ENCODE measurements around the gene SPSB4. TPM values are rescaled to one million over a fixed set of nuclear protein-coding genes. Genes with fewer than 3 reads are reported as not detected.

SPSB4 gene
- total and polyA plus RNA-seq, 9 of the 15 experiments (the other 6 are each of a cell fraction or from before 2014, with no cell fraction given) = not detected

DNA sequence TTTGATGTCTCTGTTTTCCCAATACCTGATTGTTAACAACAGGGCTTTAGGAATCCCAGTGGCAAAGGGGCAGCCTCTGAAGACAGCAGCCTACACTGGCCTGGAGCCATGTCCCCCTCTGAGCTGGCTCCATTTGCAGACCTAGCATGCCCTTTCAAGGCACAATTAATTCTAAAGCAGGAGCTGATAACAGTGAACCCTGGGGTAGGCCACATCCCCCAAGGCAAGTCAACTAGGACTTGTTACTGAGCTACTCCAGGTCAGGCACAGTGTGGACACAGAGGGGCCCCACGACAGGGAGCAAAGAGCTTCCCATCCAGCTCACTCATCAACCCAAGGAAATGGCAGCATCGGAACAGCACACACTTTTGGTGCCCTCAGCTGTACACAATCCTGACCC, 51.9 kb downstream of the SPSB4 start:
- no peak for DNase-seq (ENCODE audit: extremely low read depth in 1 of 4, low spot score in 3 of 4)
- intact Hi-C loops (cut with micrococcal nuclease) (loop anchor here (10.0 kb wide), 1 partner anchor 178 kb away; no protein-coding TSS in a partner anchor), in situ Hi-C loops (cut with MboI) (loop anchor here (10.0 kb wide), 1 partner anchor 188 kb away; no protein-coding TSS in a partner anchor)
- no peak for TF ChIP-seq NR2C2 (CRISPR knock-in tag; IDR thresholded peaks at IDR 0.05)
- TF ChIP-seq NR2C2 (tag; IDR thresholded peaks at IDR 0.05) = no peak
- TF ChIP-seq GABPB1 (CRISPR knock-in tag; IDR thresholded peaks at IDR 0.05) = no peak
- TF ChIP-seq ZBTB7A (IDR thresholded peaks at IDR 0.05; ENCODE audit: borderline replicate concordance, control insufficient read depth, low read depth, low read length) = no peak
- TF ChIP-seq ZC3H11A (IDR thresholded peaks at IDR 0.05; ENCODE audit: low read depth, low read length) = no peak
- no peak for TF ChIP-seq ZZZ3 (IDR thresholded peaks at IDR 0.05)
- Histone ChIP-seq H3K79me2 (ENCODE audit: control insufficient read depth, insufficient read depth, low read length) (no peaks in the 10 kb centered on the region), H2AFZ (ENCODE audit: low read depth, low read length) (no peak overlapping the region), H3K4me1 (replicated peaks in 1 of 2; ENCODE audit: control insufficient read depth in 2 of 2, insufficient read depth in 2 of 2, low read length in 2 of 2) (no peaks in the 10 kb centered on the region), H4K20me1 (replicated peaks; ENCODE audit: control insufficient read depth, insufficient read depth, low read length) (0 out of 2 replicates have a peak, but pooled peaks cover 3% of the 10 kb centered on the region), H3K4me3 (no peak overlapping the region), H3K4me2 (ENCODE audit: insufficient read depth, low read length) (no peak overlapping the region), H3K36me3 (ENCODE audit: control insufficient read depth, insufficient read depth, low read length) (no peaks in the 10 kb centered on the region), H3K9ac (ENCODE audit: insufficient read depth in 1 of 2, low read depth in 2 of 2, low read length in 2 of 2) (no peak overlapping the region), H3K27ac (ENCODE audit: extremely low read depth, low read depth, low read length) (no peak overlapping the region), H3K9me1 (ENCODE audit: control insufficient read depth, insufficient read depth, low read length) (no peaks in the 10 kb centered on the region), H3K9me3 (replicated peaks; ENCODE audit: control insufficient read depth, insufficient read depth, low read depth, low read length) (no peaks in the 10 kb centered on the region), H3K27me3 (ENCODE audit: control insufficient read depth in 2 of 2, insufficient read depth in 2 of 2, low read length in 2 of 2) (peaks cover 9 to 31% of the 10 kb centered on the region in 2 experiments; a peak in 4 of 5 replicates)
- 0% methylated on average over 2 of the region's 2 CpGs for WGBS (ENCODE audit: insufficient coverage, low coverage, missing lambda C conversion rate)
- POLR2A ChIA-PET = interaction anchor here (1.0 kb wide), 1 partner anchor 10 kb away, joined by 4 read pairs; no protein-coding TSS in a partner anchor
- no TSS peak for BruUV-seq (replicated peaks)
- no peak for FAIRE-seq
- CTCF ChIA-PET (ENCODE audit: low intra/inter-chr PET ratio) = no interaction called here
- ATAC-seq = no peak

DNA sequence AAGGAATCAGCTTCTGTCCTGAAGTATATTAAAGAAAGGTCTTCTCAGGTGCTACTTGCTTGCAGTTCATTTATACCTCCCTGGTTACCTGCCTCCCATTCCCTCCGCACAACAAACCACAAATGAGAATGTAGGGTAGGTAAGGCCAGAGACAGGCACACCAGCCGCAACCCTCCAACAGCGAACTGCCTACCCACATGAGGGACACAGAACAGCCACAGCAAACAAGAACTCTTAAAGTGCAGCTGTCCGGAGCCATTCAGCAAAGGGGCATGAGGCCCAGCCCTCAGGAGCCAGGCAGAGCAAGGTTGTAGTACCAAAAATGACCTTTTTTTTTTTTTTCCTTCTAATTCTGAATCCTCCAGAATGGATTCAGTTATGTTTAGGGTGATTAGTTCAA, 52.4 kb downstream of the SPSB4 start:
- 4% methylated on average over 4 of the region's 4 CpGs for WGBS (ENCODE audit: insufficient coverage, low coverage, missing lambda C conversion rate)
- no peak overlapping the region for H3K27ac ChIP-seq (ENCODE audit: extremely low read depth, low read depth, low read length)
- no peak for DNase-seq (ENCODE audit: extremely low read depth in 1 of 4, low spot score in 3 of 4)
- BruUV-seq (replicated peaks) = no TSS peak
- H2AFZ ChIP-seq (ENCODE audit: low read depth, low read length) = no peak overlapping the region
- H3K4me3 ChIP-seq = no peak overlapping the region
- no peaks in the 10 kb centered on the region for H3K79me2 ChIP-seq (ENCODE audit: control insufficient read depth, insufficient read depth, low read length)
- no peaks in the 10 kb centered on the region for H3K9me3 ChIP-seq (replicated peaks; ENCODE audit: control insufficient read depth, insufficient read depth, low read depth, low read length)
- no peak for ATAC-seq
- CTCF ChIA-PET (ENCODE audit: low intra/inter-chr PET ratio) = no interaction called here
- no peaks in the 10 kb centered on the region for H3K36me3 ChIP-seq (ENCODE audit: control insufficient read depth, insufficient read depth, low read length)
- intact Hi-C loops (cut with micrococcal nuclease) = loop anchor here (10.0 kb wide), 1 partner anchor 179 kb away; no protein-coding TSS in a partner anchor
- no peak overlapping the region for H3K4me2 ChIP-seq (ENCODE audit: insufficient read depth, low read length)
- POLR2A ChIA-PET = interaction anchor here (1.0 kb wide), 1 partner anchor 11 kb away, joined by 4 read pairs; no protein-coding TSS in a partner anchor
- no peak for TF ChIP-seq RBM25 (IDR thresholded peaks at IDR 0.05; ENCODE audit: low read depth, low read length, severe bottlenecking)
- no peak for TF ChIP-seq PRPF4 (IDR thresholded peaks at IDR 0.05; ENCODE audit: insufficient read depth, low read depth, low read length, poor library complexity, severe bottlenecking)
- TF ChIP-seq, protein P1, sequence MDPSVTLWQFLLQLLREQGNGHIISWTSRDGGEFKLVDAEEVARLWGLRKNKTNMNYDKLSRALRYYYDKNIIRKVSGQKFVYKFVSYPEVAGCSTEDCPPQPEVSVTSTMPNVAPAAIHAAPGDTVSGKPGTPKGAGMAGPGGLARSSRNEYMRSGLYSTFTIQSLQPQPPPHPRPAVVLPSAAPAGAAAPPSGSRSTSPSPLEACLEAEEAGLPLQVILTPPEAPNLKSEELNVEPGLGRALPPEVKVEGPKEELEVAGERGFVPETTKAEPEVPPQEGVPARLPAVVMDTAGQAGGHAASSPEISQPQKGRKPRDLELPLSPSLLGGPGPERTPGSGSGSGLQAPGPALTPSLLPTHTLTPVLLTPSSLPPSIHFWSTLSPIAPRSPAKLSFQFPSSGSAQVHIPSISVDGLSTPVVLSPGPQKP (CRISPR knock-in tag; IDR thresholded peaks at IDR 0.05) = no peak
- no peak for TF ChIP-seq NFYB (IDR thresholded peaks at IDR 0.05; ENCODE audit: extremely low read depth, insufficient read length)
- no peak for TF ChIP-seq ESRRA (IDR thresholded peaks at IDR 0.05; ENCODE audit: borderline replicate concordance, low read depth)
- TF ChIP-seq NFIC (IDR thresholded peaks at IDR 0.05) = no peak
- H4K20me1 ChIP-seq (replicated peaks; ENCODE audit: control insufficient read depth, insufficient read depth, low read length) = 0 out of 2 replicates have a peak, but pooled peaks cover 3% of the 10 kb centered on the region
- in situ Hi-C loops (cut with MboI) = loop anchor here (10.0 kb wide), 1 partner anchor 189 kb away; no protein-coding TSS in a partner anchor
- H3K27me3 ChIP-seq (ENCODE audit: control insufficient read depth in 2 of 2, insufficient read depth in 2 of 2, low read length in 2 of 2) = peaks cover 9 to 31% of the 10 kb centered on the region in 2 experiments; a peak in 4 of 5 replicates
- H3K9me1 ChIP-seq (ENCODE audit: control insufficient read depth, insufficient read depth, low read length) = no peaks in the 10 kb centered on the region
- H3K4me1 ChIP-seq (replicated peaks in 1 of 2; ENCODE audit: control insufficient read depth in 2 of 2, insufficient read depth in 2 of 2, low read length in 2 of 2) = no peaks in the 10 kb centered on the region
- no peak overlapping the region for H3K9ac ChIP-seq (ENCODE audit: insufficient read depth in 1 of 2, low read depth in 2 of 2, low read length in 2 of 2)
- no peak for FAIRE-seq
